NCI-H1436 treated with DMSO at 0.1 percent for 48 hours (cell line): Measurements from ENCODE around the gene PTPN4.

Experiments used
- DNase-seq: peaks from one replicate; lab custom pipeline; 2025; lab: John Stamatoyannopoulos, UW

Gene PTPN4

GRCh38 chr2:119859528-119859927 lies 99.8 kb downstream of the PTPN4 start:
- no peak for DNase-seq

GRCh38 chr2:119860924-119861323 lies 101.2 kb downstream of the PTPN4 start:
- no peak for DNase-seq

GRCh38 chr2:119862127-119862889 lies 102.6 kb downstream of the PTPN4 start:
- DNase-seq, result no peak

- DNase-seq, result no peak
Measured at GRCh38 chr2:119864318-119864717, 104.6 kb downstream of the PTPN4 start.

- no peak for DNase-seq
Measured at GRCh38 chr2:119871725-119872124, 112.0 kb downstream of the PTPN4 start.

- DNase-seq, result no peak
Measured at GRCh38 chr2:119873350-119874315, 113.9 kb downstream of the PTPN4 start.

- DNase-seq, result no peak
Measured at GRCh38 chr2:119879502-119879901, 119.8 kb downstream of the PTPN4 start.

GRCh38 chr2:119888680-119889079 lies 129.0 kb downstream of the PTPN4 start:
- no peak for DNase-seq

- no peak for DNase-seq
Measured at GRCh38 chr2:119897736-119898395, 138.1 kb downstream of the PTPN4 start.

- DNase-seq, result no peak
Measured at GRCh38 chr2:119901013-119901412, 141.3 kb downstream of the PTPN4 start.

GRCh38 chr2:119910566-119910965 lies 150.8 kb downstream of the PTPN4 start:
- DNase-seq, result no peak

- DNase-seq, result no peak
Measured at GRCh38 chr2:119914266-119914665, 154.5 kb downstream of the PTPN4 start.

- no peak for DNase-seq
Measured at GRCh38 chr2:119921825-119922224, 162.1 kb downstream of the PTPN4 start.

GRCh38 chr2:119922699-119923098 lies 163.0 kb downstream of the PTPN4 start:
- DNase-seq, result no peak

GRCh38 chr2:119929537-119929936 lies 169.8 kb downstream of the PTPN4 start:
- DNase-seq, result no peak

- no peak for DNase-seq
Measured at GRCh38 chr2:119932809-119933208, 173.1 kb downstream of the PTPN4 start.

- DNase-seq, result no peak
Measured at GRCh38 chr2:119934319-119934718, 174.6 kb downstream of the PTPN4 start.

- DNase-seq, result no peak
Measured at GRCh38 chr2:119937680-119938079, 178.0 kb downstream of the PTPN4 start.

GRCh38 chr2:119939915-119940314 lies 180.2 kb downstream of the PTPN4 start:
- no peak for DNase-seq

GRCh38 chr2:119940856-119941255 lies 181.1 kb downstream of the PTPN4 start:
- no peak for DNase-seq

- no peak for DNase-seq
Measured at GRCh38 chr2:119941388-119941787, 181.7 kb downstream of the PTPN4 start.

GRCh38 chr2:119941981-119942513 lies 182.3 kb downstream of the PTPN4 start:
- no peak for DNase-seq
